GM19438 (cell line): ENCODE results near the gene UBE3B.

Experiments
- ATAC-seq: cut with Tn5 transposase; IDR thresholded peaks from one replicate; pipeline ENCODE4 v1.9.1; 2021; ENCODE audit warnings: low read depth; ENCODE audit not compliant: unreplicated experiment

Gene UBE3B

GRCh38 chr12:109547286-109547685 lies 69.9 kb downstream of the UBE3B start:
- no peak for ATAC-seq

DNA sequence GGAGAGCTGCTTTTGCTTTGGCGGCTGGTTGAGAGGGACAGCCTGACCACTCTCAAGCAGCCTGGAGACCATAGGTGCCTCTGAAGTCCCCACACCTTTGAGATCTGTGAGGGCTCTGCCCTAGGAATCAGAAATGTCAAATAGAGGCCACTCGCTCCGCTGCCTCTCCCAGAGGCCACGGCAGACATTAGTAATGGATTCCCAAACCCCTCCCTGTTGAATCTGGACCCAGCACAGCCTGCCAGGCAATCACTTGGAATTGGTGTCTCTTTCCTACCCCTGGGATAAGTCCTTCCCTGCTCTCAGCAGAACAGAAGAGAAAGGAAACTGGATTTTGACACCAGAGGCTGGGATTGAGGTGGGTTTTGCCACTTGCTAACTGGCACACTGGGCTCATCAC lies 70.8 kb downstream of the UBE3B start:
- no peak for ATAC-seq

DNA sequence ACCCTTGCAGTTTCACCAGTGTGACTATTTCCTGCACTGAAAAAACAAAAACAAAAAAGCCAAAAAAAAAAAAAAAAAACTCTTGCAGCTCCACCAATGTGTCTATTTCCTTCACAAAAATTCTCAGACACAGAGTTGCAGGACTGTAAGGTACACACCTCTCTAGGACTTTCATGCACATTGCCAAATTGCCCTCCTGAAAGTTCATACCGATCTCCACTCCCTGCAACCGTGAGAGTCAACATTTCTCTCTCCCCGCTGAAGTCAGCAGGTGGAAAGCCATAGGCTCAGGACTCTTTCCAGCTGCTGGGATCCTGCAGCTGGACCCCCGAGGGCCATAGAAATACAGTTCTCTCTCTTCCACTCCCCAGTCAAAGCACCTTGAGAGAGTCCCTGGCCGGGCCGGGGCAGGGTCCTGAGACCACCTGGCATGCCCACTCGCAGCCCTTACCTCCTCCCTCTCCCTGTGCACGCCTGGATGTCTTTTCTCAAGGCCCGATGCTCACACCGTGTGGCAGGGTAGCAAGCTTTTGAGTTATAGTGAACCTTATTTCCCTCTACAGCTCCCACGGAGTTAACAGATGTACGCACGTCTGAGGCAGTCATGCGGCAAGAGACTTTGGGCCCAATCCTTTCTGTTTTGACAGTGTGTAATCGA lies 72.3 kb downstream of the UBE3B start:
- no peak for ATAC-seq

DNA sequence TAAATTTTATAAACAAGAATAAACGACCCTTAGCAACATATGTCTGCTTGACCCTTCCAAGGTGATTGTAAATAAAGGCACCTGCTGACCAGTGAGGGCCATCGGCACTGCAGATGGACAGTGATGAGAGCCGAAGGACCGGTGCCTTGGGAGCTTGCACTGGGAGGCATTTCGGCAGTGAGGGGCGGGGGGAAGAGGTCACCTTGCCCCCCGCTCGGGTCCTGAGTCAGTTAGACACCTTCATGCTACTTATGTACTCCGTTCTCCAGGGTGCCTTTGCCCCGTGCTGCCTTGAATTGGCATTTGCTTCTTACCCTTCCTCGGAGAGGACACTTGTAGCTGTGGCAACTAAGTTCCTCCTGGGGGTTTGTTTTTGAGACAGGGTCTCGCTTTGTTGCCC lies 72.8 kb downstream of the UBE3B start:
- ATAC-seq = no peak

DNA sequence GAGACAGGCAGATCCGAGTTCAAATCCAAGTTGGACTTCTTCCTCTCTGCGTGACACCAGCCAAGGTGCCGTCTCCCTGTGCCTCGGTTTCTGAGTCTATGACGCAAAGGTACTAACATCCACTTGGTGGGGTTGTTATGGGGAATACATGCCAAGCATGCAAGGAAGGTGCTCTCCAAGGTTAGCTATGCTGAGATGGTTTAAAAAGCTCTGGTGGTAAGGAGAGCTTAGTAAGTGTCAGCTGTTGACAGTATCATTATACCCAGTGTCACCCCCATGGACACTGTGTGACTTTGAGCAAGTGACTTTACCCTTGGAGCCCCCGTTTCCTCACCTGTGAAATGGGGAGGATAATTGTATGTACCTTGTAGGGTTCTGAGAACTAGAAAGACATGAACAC lies 73.7 kb downstream of the UBE3B start:
- ATAC-seq = no peak

DNA sequence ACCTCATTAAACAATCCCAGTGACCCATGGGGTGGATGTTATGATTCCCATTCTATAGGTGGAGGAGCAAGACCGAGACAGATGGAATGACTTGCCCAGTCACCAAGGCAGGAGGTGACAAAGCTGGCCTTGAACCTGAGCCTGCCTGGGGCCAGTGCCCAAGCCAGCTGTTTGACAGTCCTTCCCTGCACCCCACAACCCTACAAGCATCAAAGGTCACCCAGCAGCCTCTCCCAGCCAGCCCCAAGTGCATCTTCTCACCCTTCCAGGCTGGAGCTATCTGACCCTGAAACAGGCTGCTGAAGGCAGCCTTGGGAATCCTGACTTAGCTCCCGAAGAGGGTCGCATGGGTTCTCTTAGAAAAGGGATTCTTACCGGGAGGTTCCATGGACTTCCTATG lies 75.5 kb downstream of the UBE3B start:
- ATAC-seq = no peak

DNA sequence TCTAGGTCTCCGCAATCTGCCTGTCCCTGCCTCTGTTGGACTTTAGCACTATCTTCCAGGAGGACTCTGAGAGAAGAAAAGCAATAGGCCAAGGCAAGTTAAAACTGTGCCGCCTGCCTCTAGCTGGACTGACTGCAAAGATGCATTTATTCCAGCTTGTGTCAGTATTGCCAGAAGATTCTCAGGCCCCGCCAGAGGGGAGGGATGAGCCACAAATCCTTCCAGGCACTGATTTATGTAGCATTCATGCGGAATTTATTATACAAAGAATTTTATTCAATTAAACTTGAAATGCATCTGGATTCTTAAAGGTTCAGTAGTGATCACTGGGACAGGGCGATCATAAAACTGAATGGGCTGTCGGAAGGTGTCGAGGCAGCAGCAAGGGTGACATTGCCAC lies 76.0 kb downstream of the UBE3B start:
- no peak for ATAC-seq

DNA sequence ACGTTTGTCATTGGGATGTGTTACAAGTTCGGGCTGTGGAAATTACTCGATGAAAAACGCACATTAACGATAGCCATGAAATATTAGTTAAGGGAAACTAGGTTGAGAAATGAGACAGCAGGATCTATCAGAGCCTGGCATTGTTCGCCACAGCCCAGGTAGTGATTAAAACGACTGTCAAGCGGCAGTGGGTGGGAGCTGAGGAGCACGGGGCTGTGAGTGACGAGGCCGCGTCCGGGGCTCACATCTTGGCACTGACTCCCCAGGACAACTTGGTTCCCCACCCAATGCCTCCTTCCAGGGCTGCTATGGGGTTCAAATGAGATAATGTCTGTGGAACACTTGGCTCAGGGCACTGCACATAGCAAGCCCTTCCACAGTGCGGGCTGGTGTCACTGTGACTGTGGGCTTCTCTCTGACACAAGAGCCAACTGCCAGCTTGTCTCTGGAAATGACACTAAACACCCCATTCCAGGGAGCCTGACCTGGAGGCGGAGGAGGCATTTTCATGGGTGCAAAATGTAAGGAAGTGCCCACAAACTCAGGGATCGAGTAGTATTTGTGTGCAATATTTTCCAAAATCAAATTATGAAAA lies 76.6 kb downstream of the UBE3B start:
- ATAC-seq = no peak

GRCh38 chr12:109554761-109555160 lies 77.3 kb downstream of the UBE3B start:
- ATAC-seq = no peak

DNA sequence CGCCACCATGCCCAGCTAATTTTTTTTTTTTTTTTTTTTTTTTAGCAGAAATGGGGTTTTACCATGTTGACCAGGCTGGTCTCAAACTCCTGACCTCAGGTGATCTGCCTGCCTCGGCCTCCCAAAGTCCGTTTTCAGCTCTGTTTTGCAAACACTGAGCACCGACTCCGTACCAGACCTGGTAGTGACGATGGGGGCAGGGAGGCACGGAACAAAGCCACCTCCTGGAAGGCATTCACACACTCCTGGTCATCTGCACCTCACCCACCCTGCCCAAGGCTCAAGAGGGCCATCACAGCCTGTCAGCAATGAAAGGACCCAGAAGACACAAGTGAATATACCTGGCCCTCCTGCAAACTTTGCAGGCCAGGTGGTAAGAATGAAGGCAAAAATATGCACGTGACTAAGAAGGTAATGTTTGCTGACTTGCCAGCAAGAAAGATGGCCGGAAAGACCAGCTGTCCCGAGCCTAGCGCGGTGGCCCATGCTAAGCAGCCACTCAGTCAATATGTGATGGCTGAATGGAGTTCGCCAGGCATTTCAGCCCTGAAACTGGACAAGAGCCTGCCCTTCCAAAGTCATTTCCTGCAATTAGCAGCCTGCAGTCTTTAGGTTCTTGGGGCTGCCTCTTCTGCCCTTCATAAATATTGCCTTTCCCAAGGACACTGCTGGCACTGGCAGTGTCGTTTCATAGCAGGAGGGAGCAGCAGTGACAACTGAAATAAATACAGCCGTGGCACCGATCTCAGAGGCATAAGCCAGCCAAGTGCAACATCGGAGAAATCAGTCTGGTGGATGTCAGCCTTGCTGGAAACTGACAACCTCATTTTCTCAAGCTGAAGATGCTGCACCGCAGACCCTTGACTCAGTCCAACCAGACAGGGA lies 78.2 kb downstream of the UBE3B start:
- no peak for ATAC-seq

- ATAC-seq = no peak
These were observed 79.8 kb downstream of the UBE3B start for GRCh38 chr12:109557200-109557599.

DNA sequence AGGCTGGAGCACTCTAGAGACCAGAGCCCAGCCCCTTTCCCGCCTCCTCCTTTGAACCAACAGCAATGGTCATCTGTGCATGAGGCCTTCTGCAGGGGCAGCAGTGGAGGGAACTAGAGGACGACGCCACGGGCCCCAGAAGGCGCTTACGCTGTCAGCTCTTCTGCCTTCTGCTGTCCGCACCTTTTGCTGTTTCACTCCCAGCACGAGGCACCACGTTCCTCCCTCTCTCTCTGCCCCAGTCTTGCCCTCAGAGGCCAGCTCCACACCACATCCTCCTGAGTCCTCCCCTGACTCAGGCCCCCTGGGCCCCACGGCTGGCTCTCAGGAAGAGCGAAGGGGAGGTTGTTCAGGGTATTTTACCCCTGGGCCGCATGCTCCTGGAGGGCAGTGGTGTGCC lies 80.4 kb downstream of the UBE3B start:
- no peak for ATAC-seq

GRCh38 chr12:109558374-109559199 lies 81.2 kb downstream of the UBE3B start:
- ATAC-seq = no peak

DNA sequence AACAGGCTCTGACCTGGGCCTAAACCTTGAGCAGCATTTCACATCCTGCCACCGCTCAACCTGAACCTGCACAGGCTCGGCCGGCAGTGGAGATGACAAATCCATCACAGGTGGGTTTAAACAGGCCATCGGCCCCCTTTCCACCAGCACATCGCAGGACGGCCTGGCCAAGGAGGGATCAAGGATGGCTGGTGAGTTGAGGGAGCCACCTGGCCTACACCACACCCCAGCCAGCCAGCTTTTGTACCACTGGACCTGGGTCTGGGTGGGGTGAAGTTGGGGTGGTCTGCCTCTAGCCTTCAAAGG lies 81.7 kb downstream of the UBE3B start:
- no peak for ATAC-seq

DNA sequence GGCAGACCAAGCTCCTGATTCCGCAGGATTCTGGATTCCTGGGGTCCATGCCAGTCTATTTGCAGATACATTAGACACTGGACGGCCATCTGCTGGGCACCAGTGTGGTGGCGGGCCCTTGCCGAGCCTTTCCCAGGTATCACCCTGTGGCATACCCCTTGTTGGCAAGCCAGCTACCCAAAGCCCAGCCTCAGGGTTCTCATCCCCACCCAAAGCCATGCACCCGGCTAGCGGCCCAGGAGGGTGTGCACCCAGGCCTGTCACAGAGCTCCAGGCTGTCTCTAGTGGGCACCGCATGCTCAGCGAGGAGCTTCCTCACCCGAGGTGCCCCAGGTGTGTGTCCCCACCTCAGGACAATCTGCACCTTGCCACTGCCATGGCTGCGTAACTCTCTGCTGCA lies 82.2 kb downstream of the UBE3B start:
- ATAC-seq = no peak

DNA sequence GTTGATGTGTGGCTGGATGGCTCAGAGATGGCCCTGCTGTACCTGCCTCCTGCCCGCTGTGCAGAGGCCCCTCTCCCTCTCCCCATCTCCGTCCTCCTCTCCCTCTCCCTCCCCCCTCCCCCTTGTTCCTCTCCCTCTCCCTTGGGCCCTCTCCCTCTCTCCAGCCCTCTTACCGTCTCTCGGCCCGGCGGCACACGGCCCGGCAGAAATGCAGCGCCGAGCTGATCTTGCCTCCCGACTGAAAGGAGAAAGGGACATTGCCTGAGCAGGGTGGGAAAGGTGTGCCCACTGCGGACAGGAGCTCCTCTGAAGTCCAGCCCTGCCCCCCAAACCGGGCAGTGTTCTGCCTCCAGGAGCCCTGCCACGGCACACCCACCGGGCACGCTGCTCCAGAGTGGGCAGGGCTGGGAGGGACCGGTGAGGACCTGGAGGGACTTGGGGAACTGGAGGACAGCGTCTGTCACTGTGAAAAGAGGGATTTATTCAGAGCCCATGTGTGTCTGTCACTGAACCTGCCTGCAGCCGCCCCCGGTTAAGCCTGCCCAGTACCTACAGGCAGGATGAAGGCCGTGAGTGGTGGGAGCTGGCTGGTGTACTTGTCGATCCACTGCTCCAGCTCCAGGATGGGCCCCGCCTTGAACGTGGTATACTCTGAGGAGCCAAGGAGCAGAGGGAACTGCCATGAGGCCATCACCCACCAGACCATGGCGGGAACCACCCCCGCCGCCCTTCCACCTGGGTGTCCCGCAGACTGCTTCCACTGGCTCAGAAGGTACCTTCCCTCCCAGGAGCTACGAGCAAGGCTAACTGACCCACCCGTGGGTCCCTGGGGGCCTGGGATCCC lies 83.7 kb downstream of the UBE3B start:
- no peak for ATAC-seq

DNA sequence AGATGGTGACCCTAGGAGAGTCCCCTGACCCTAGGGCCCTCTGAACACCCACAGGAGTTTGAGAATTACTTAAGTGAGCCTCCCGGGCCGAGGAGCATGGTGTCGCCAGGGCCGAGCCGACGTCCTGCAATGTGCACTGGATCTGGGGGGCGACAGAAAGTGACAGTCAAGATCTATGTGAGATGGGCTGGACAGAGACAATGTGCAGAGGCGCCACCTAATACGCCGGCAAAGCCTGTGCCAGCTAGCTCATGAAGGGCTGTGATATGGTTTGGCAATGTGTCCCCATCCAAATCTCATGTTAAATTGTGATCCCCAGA lies 84.2 kb downstream of the UBE3B start:
- no peak for ATAC-seq

DNA sequence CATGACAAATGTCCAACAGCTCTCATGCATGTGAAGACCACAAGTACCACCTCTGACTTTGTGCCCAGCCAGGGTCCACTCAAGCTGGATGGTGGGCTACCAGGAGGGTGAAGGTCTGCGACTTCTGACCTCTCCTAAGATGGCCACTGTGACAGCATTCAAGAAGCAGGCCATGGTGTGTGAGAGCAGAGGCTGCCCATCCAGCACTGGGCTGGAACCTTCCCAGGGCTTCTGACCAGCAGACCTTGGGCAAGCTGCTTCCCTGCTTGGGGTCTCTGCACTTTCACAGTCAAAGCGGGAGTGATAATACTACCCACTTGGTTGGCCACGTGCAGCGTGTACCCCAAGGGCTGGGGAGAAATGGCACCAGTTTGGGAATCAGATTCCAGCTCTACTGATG lies 85.4 kb downstream of the UBE3B start:
- no peak for ATAC-seq

GRCh38 chr12:109563291-109564284 lies 86.2 kb downstream of the UBE3B start:
- ATAC-seq = no peak
